Stimulated activated naive CD4-positive, alpha-beta T cell (primary cell): Measurements from ENCODE around the gene H2BW1.
"Not testable (repeated sequence)": the region's sequence is repeated elsewhere in the genome, so short reads cannot be mapped to it uniquely, and the experiment has no call there.

Experiments used
- DNase-seq, 6 experiments: peaks; one replicate each; lab custom pipeline; 2025; lab: John Stamatoyannopoulos, UW

Gene H2BW1, protein sequence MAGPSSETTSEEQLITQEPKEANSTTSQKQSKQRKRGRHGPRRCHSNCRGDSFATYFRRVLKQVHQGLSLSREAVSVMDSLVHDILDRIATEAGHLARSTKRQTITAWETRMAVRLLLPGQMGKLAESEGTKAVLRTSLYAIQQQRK

DNA sequence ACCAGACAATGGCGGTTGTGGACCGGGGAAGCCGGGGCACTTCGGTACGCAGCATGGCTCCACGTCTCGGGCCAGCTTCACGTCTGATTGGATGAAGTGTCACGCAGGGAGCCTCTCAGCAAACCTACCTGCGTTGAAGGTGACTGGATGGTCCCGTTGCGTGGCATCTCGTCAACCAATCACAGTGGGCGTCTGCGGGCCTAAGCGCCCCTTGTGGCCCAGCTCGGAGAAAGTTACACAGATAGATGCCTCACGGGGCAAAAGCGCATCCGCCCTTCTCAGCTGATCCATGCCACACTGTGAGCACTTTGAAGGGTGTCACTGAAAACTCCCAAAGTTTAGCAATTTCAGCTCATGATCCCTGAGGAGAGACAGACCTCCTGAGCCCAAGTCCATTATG lies at the start of gene H2BW1:
Gene H2BW1 (minus strand): TSS at position 103 of the 400 bp plus-strand sequence. CDS start 132 bp downstream, outside the sequence.
- no peak for DNase-seq

DNA sequence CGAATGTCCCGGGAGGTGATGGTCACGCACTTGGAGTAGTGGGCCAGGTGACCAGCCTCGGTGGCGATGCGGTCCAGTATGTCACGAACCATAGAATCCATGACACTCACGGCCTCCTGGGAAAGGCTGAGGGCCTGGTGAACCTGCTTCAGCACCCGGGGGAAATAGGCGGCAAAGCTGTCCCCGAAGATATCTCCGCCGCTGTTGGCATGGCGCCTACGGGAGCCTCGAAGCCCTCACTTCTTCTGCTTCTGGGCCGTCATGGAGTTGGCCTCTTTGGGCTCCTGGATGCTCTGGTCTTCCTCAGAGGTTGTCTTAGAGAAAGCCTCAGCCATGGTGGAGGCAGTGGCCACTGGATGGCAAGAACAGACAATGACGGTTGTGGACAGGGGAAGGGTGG lies 49.1 kb upstream of the H2BW1 start:
- not testable (repeated sequence) for DNase-seq

DNA sequence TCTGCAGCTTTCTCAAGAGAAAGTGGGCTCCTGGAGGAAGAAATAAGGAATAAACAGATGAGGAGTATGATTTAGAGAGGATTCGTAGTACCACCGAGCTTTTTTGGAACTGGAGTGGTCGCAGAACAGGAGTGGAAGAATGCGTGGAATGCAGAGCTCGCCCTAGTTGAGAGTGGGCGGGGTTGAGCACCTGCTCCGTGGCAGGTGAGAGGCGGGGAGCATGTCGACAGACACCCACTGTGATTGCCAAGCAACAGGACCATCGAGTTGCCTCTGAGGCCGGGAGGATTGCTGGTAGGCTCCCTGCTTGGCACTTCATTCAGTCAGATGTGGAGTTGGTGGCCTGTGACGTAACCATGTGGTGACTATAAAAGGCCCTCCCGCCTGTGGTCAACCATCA lies 41.4 kb upstream of the H2BW1 start:
- not testable (repeated sequence) for DNase-seq

DNA sequence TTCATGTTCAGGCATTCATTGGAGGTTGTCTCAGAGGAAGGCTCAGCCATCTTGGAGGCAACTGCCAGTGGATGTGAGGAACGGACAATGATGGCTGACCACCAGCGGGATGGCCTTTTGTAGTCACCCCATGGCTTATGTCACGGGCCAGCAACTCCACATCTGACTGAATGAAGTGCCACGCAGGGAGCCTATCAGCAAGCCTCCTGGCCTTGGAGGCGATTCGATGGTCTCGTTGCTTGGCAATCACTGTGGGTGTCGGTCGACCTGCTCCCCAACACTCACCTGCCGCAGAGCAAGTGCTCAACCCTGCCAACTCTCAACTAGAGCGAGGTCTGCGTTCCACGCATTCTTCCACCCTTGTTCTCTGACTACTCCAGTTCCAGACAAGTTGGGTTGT lies 33.7 kb upstream of the H2BW1 start:
- DNase-seq = no peak

DNA sequence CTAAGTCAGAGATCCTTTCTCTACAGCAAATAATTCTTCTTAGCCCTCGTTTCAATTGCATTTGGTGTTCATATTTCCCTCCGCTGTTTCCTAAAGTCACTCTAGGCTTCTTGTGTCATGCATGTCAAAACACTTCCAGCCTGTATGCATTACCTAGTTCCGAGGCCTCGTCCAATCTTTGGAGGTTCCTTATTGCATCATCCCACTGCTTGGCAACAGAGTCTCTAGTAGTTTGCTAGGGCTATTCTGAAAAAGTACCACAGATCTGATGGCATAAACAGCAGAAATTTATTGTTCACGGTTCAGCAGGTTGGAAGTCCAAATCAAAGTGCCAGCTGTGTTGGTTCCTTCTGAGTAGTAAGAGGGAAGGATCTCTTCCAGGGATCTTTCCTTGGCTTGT lies 32.1 kb upstream of the H2BW1 start:
- DNase-seq = no peak

DNA sequence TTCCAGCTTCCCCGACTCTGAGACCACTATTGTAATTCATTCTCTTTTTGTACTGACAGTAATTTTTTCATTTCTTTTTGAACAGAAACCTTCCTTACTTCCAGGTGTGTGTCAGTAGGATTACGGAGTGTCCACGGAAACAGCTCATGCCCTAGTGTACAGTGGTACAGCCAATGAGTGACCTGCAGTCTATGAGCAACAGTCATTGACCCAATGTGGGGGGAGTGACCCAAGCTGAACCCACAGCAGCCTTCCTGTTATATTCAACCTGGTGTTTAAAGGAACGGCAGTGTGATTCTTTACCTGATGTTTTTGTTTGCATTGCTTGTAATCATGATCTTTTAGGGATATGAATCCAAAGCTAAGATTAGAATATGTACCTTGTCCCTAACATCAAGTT lies 27.5 kb upstream of the H2BW1 start:
- DNase-seq = no peak

DNA sequence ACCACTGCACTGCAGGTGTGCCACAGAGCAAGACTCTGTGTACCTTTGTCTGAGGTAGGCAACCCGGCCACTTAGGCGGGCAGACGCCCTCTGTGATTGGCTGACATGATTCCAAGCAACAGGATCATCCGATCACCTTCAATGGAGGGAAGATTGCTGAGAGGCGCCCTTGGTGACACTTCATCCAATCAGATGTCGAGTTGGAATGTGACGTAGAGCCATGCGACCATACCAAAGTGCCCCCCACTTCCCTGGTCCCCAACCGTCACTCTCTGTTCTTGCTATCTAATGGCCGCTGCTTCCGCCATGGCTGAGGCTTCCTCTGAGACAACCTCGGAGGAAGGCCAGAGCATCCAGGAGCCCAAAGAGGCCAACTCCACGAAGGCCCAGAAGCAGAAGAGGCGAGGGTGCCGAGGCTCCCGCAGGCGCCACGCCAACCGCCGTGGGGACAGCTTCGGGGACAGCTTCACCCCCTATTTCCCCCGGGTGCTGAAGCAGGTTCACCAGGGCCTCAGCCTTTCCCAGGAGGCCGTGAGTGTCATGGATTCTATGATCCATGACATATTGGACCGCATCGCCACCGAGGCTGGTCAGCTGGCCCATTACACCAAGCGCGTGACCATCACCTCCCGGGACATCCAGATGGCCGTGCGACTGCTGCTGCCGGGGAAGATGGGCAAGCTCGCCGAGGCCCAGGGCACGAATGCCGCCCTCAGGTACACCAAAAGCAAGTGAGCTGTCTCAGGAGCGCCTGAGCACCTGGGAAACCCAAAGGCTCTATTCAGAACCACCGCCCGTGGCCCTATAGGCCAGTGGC lies 26.4 kb upstream of the H2BW1 start, which contains the start of gene H2BW2:
Gene H2BW2 (plus strand): TSS at position 268 of the 817 bp plus-strand sequence. CDS start 39 bp downstream, at position 307.
- DNase-seq = no peak

DNA sequence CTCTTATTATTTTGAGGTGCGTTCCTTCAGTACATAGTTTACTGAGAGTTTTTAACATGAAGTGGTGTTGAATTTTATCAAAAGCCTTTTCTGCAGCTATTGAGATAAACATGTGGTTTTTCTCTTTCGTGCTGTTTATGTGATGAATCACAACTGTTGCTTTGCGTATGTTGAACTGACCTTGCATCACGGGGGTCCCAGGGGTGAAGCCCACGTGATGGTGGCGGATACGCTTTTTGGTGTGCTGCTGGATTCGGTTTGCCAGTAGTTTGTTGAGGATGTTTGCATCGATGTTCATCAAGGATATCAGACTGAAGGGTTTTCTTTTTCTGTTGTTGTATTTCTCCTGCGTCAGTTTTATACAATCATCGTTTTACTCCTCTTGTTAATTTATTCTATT lies 4.6 kb upstream of the H2BW1 start:
- DNase-seq = no peak

DNA sequence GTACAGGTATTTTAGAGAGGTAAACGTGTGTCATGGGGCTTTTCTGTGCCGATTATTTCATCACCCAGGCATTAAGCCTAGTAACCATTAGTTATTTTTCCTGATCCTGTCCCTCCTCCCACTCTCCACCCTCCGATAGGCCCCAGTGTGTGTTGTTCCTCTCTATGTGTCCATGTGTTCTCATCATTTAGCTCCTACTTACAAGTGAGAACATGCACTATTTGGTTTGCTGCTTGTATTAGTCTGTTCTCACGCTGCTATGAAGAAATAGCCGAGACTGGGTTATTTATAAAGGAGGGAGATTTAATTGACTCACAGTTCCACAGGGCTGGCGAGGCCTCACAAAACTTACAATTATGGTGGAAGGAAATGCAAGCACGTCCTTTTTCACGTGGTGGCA lies 2.1 kb upstream of the H2BW1 start:
- DNase-seq = not testable (repeated sequence)

DNA sequence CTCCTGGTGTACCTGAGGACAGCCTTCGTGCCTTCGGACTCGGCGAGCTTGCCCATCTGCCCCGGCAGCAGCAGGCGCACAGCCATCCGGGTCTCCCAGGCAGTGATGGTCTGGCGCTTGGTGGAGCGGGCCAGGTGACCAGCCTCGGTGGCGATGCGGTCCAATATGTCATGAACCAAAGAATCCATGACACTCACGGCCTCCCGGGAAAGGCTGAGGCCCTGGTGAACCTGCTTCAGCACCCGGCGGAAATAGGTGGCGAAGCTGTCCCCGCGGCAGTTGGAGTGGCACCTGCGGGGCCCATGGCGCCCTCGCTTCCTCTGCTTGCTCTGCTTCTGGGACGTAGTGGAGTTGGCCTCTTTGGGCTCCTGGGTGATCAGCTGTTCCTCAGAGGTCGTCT lies 350 bp downstream of the H2BW1 start:
- DNase-seq = no peak

DNA sequence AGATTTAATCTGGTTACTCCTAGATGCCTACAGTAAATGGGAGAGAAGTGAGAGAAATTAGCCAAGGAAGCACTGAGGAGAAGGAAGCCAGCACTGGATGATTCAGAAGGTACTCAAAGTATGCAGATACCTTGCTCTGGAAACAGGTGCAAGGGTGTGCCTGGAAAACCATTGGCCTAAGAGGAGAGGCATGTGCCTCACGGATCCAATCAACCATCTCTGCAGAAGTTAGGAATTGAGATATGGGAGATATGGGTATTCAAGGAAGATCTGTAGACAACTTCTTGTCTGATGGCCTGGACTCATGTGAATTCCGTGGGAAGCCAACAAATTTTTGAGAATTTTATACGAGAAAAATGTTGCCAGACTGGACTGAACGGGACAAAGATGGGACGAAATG lies 4.7 kb downstream of the H2BW1 start:
- no peak for DNase-seq

DNA sequence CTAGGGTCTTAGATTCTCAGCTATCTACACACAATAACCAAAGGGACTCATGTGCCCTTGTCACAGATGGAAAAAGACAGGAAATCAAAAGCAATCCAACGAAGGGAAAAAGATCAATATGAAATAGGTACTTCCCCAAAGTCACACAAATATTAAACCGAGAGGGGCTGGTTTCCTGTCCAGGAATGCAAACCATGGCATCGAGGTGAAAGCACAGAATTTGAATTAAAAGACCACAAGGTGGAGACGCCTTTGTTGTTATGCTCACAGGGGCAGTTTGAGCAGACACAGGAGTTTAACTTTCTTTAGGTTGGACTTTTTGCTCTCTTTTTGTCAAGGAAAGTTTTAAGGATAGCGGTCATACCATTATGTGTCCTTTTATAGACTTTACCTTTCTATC lies 14.3 kb downstream of the H2BW1 start:
- no peak for DNase-seq

DNA sequence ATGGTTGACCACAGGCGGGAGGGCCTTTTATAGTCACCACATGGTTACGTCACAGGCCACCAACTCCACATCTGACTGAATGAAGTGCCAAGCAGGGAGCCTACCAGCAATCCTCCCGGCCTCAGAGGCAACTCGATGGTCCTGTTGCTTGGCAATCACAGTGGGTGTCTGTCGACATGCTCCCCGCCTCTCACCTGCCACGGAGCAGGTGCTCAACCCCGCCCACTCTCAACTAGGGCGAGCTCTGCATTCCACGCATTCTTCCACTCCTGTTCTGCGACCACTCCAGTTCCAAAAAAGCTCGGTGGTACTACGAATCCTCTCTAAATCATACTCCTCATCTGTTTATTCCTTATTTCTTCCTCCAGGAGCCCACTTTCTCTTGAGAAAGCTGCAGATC lies 30.0 kb downstream of the H2BW1 start:
- not testable (repeated sequence) for DNase-seq

DNA sequence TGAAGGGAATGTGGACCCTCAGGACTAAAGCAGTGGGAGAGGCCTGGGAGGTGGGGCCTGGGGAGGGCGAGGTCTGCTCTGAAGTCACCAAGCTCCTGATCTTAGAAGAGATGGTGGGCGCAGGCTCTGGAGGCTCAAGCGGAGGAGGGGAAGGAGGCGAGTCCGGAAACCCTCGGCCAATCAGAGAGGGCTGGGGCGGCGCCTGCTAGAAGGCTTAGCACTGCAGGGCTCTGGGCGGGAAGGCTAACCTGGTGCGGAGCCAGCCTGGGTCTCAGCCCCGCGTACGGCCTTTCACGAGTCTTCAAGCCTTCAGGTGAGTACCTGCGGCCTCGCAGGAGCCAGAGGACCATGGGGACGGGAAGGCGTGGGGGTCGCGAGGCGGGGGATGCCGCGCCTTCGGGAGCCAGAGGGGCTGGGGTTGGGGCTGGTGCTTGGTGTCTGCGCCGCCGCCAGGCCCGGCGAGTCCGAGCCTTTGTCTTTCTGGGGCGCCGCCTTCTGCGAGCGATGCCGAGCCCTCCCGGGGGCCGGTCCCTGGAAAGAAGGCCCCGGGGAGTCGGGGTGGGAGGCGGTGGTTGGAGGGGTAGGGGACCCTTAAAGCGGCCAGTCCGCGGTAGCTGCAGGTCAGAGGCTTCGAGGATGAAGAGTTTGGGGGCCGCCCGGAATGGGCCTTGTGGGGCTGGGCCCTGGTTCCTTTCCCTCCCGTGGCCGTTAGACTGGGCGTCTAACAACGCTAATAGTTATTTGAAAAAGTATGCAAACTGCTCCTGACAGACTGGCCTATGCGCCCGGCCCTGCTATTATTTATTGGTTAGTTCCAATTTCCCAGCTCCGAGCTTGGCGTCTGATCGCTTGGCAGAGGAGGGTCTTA lies 50.9 kb downstream of the H2BW1 start, which contains the start of gene TMSB15B:
Gene TMSB15B (plus strand): TSS at position 217 of the 868 bp plus-strand sequence.
- DNase-seq = not testable (repeated sequence)
